Measurements from ENCODE around the gene APOA5.

DNA sequence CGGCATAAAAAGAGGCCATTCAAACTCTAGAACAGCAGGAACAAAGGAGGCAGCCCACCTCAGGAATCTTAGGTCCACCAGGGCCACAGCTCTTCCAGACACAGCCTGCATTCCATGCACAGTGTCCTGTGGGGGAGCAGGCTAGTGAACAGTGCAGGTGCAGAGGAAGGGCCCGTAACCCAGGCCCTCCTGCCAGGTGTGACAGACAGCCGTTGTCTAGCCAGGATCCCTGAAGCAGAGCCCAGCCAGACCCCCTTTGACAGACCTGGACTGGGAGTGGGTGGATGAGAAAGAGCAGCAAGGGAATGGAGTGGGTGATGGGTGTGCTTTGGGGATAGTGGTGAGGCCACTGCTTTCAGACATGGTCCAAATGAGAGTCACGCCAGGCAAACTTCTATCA, 2.7 kb downstream of the APOA5 start:
- TF ChIP-seq, protein P1, sequence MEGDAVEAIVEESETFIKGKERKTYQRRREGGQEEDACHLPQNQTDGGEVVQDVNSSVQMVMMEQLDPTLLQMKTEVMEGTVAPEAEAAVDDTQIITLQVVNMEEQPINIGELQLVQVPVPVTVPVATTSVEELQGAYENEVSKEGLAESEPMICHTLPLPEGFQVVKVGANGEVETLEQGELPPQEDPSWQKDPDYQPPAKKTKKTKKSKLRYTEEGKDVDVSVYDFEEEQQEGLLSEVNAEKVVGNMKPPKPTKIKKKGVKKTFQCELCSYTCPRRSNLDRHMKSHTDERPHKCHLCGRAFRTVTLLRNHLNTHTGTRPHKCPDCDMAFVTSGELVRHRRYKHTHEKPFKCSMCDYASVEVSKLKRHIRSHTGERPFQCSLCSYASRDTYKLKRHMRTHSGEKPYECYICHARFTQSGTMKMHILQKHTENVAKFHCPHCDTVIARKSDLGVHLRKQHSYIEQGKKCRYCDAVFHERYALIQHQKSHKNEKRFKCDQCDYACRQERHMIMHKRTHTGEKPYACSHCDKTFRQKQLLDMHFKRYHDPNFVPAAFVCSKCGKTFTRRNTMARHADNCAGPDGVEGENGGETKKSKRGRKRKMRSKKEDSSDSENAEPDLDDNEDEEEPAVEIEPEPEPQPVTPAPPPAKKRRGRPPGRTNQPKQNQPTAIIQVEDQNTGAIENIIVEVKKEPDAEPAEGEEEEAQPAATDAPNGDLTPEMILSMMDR (IDR thresholded peaks at IDR 0.05; ENCODE audit: control extremely low read depth in 1 of 3, insufficient read depth in 1 of 3, low read depth in 1 of 3, low read length in 3 of 3): no peak
- TF ChIP-seq RAD21 (IDR thresholded peaks at IDR 0.05 in 1 of 2, conservative IDR thresholded peaks at IDR 0.05 in 1 of 2; ENCODE audit: low read depth in 2 of 2, low read length in 2 of 2): no peak
- no peak for TF ChIP-seq RNF2 (IDR thresholded peaks at IDR 0.05; ENCODE audit: borderline replicate concordance, low read depth, low read length, missing control alignments, poor library complexity, severe bottlenecking)
- TF ChIP-seq SP1 (IDR thresholded peaks at IDR 0.05; ENCODE audit: low read depth, low read length): no peak
- TF ChIP-seq FOSL1 (IDR thresholded peaks at IDR 0.05; ENCODE audit: insufficient read depth, low read depth, low read length): no peak
- no peak for TF ChIP-seq TAF1 (IDR thresholded peaks at IDR 0.05; ENCODE audit: low read depth, low read length)
- TF ChIP-seq EP300 (IDR thresholded peaks at IDR 0.05; ENCODE audit: borderline replicate concordance in 1 of 2, low read depth in 2 of 2, low read length in 2 of 2): no peak
- TF ChIP-seq BCL11A (IDR thresholded peaks at IDR 0.05; ENCODE audit: low read depth in 2 of 2, low read length in 2 of 2): no peak
- TF ChIP-seq CHD1 (IDR thresholded peaks at IDR 0.05; ENCODE audit: low read depth, low read length): no peak
- no peak for TF ChIP-seq POLR2A (IDR thresholded peaks at IDR 0.05; ENCODE audit: control extremely low read depth in 1 of 2, low read depth in 2 of 2, low read length in 2 of 2)
- TF ChIP-seq JUND (IDR thresholded peaks at IDR 0.05; ENCODE audit: low read length): no peak
- TF ChIP-seq CREB1 (IDR thresholded peaks at IDR 0.05): no peak

Measured in H1 (cell line).